Kidney epithelial cell (primary cell): Measurements from ENCODE around the gene ISG20. TPM values are rescaled to one million over a fixed set of nuclear protein-coding genes. Genes with fewer than 3 reads are reported as not detected.

Source experiments
- DNase-seq: peaks from one replicate; pipeline ENCODE4 v3.0.0-alpha.2; 2010; ENCODE audit warnings: low read depth
- H3K27me3 ChIP-seq: 2 replicates; pipeline ENCODE4 v1.6.0; 2011; ENCODE audit warnings: low read length; ENCODE audit not compliant: control insufficient read depth, insufficient read depth
- H3K36me3 ChIP-seq: 2 replicates; pipeline ENCODE4 v1.5.1; 2011; ENCODE audit warnings: low read length; ENCODE audit not compliant: control insufficient read depth, insufficient read depth
- H3K4me3 ChIP-seq: 2 replicates; pipeline ENCODE4 v1.5.1; 2011; ENCODE audit warnings: low read depth, mild to moderate bottlenecking, control low read depth, low read length
- CTCF ChIP-seq: IDR thresholded peaks from 2 replicates; pipeline ENCODE4 v1.5.1; 2011; ENCODE audit warnings: mild to moderate bottlenecking, moderate library complexity, low read length, control low read depth, inconsistent platforms; ENCODE audit not compliant: insufficient read depth, poor library complexity, severe bottlenecking
- total RNA-seq: library from RNA; depleted of rRNA; stranded (reverse); fragments of >200 nt; gene quantifications from 2 replicates; pipeline ENCODE4 v1.2.3, GENCODE V29; 2015

Gene ISG20
- total RNA-seq, 1 donor from 2014 or later = 22.3 TPM

DNA sequence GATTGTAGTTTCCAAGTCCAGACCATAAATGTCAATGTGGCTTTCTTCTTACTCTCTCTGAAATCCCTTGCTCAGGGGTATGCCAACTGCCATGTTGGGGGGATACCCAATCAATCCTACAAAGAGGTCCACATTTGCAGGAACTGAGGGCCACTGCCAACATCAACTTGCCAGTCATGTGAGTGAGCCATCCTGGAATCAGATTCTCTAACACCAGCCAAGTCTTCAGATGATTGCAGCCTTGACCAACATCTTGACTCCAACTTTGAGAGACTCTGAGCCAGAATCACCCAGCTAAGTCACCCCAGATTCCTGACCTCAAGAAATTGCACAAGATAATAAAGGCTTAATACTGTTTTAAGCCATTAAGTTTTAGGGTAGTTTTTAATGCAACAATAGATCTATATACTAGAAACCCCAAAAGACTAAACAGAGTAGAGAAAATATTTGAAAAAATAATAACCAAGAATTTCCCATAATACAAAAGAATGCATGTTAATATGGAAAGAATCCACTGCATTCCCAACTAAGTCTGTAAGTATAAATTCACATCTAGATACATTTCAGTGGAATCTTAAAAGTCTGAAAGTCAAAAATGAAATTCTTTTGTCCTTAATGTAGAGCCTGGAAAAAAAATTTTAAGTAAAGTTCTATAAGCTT lies 22.4 kb downstream of the ISG20 start:
- no peaks in the 10 kb centered on the region for H3K27me3 ChIP-seq
- no peaks in the 10 kb centered on the region for H3K36me3 ChIP-seq
- TF ChIP-seq CTCF = no peak
- H3K4me3 ChIP-seq = no peak overlapping the region
- DNase-seq = no peak

DNA sequence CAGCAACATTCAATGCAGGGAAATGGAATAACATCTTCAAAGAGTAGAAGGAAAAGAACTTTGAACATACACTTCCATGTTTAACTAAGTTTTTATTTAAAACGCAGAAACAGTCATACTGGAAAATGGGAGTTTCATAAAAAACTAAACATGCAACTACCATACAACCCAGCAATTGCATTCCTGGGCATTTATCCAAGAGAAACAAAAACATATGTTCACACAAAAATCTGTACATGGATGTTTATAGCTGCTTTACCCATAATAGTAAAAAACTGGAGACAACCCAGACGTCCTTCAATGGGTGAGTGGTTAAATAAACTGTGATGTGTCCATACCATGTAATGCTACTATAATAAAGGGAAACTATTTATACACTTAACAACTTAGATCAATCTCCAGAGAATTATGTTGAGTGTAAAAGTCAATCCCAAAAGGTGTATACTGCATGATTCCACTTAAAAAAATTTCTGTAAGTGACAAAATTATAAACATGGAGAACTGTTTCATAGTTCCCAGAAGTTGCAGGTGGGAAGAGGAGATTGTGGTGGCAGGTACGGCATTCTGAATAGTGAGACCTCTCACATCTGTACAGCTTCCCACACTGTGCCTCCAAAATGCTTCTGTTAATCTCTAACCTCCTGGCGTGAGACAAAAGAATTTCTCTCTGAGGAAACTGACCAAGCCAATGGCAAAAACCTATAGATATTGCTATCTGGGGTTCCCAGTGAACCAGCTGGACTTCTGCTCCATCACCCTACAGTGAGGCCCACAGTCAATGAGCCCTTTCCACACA lies 23.1 kb downstream of the ISG20 start:
- TF ChIP-seq CTCF = no peak
- Histone ChIP-seq H3K36me3 (no peaks in the 10 kb centered on the region), H3K4me3 (no peak overlapping the region), H3K27me3 (no peaks in the 10 kb centered on the region)
- DNase-seq = no peak

DNA sequence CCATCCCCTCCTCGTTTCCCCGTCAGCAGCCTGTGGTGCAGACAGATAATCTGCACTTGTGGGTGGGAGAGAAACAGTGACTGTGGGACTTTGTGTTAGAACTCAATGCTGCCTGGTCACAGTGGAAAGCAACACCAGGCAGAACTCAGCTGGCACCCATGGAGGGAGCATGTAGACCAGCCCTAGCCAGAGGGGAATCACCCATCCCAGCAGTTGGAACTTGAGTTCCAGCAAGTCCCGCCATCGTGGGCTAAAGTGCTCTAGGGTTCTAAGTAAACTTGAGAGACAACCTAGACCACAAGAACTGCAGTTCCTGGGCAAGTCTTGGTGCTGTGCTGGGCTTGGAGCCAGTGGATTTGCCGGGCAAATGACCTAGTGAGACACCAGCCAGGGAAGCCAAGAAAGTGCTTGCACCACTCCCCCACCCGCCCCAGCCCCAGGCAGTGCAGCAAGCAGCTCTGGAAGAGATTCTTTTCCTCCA lies 24.4 kb downstream of the ISG20 start:
- no peak for TF ChIP-seq CTCF
- Histone ChIP-seq H3K27me3 (no peaks in the 10 kb centered on the region), H3K4me3 (no peak overlapping the region), H3K36me3 (no peaks in the 10 kb centered on the region)
- no peak for DNase-seq

DNA sequence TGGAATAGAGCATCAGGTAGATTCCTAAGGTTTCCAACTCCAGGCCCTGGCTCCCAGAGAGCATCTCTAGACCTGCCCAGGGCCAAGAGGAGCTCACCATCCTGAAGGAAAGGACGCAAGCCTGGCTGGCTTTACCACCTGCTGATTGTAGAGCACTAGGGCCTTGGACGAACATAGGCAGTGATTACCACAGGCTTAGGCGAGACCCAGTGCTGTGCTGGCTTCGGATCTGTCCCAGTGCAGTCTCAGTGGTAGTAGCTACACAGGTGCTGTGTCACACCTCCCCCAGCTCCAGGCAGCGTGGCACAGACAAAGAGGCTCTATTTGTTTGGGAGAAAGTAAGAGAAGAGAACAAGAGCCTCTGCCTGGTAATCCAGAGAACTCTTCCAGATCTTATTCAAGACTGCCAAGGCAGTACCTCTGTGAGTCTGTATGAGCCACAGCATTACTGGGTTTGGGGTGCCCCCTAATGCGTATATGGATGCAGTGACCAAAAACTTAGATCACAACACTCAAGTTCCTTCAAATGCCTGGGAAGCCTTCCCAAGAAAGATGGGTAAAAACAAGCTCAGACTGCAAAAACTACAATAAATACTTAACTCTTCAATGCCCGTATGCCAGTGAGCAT lies 25.4 kb downstream of the ISG20 start:
- H3K36me3 ChIP-seq = no peaks in the 10 kb centered on the region
- no peak for TF ChIP-seq CTCF
- H3K27me3 ChIP-seq = no peaks in the 10 kb centered on the region
- H3K4me3 ChIP-seq = no peak overlapping the region
- DNase-seq = no peak

DNA sequence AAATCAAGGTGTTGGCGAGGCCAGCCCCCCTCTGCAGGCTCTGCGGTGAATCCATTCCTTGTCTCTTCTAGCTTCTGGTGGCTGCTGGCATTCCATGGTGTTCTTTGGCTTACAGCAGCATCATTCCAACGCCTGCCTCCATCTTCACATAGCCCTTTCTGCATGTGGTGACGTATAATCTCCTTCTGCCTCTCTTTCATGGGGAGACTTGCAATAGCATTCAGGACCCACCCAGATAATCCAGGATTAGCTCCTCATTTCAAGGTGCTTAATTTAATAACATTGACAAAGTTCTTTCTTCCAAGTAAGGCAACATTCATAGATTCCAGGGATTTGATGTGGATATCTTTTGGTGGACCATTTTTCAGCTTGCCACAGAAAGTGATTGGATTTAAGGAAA lies 35.8 kb downstream of the ISG20 start:
- H3K36me3 ChIP-seq = no peaks in the 10 kb centered on the region
- no peak overlapping the region for H3K4me3 ChIP-seq
- H3K27me3 ChIP-seq = no peaks in the 10 kb centered on the region
- no peak for DNase-seq
- TF ChIP-seq CTCF = no peak
